ENCODE measurements around the gene ATP2B2.

DNA sequence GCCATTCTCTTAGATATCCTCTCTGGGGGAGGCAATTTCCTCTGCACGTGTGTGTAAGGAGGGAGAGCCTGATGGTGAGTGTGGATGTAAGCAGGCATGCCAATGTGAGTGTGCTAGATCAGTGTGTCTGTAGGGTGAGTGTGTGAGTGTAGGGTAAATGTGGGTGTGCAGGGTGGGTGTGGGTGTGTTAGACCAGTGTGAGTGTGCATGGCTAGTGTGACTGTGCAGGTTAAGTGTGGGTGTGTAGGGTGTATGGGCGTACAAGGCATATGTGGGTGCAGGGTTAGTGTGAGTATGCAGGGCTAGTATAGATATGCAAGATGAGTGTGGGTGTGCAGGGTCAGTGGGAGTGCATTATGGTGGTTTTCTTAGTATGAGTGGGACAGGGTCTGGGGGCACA, 48.4 kb downstream of the ATP2B2 start:
- no peak for TF ChIP-seq CTCF (IDR thresholded peaks at IDR 0.05)
- TF ChIP-seq EZH2 (IDR thresholded peaks at IDR 0.05; ENCODE audit: borderline replicate concordance, insufficient read depth, low read depth, low read length, poor library complexity, severe bottlenecking) = no peak

Measured in B cell (primary cell).